Kidney (tissue), 14 donors: Measurements from ENCODE around the gene RHEX. TPM values are rescaled to one million over a fixed set of nuclear protein-coding genes. Genes with fewer than 3 reads are reported as not detected.

Experiments used
- DNase-seq, 5 donors: peaks; one replicate each; pipeline ENCODE4 v3.0.0-alpha.2; 2013 to 2020
- FAIRE-seq: peaks from 2 replicates; lab custom pipeline; 2012; peaks lifted over from hg19 to GRCh38; lab: Jason Lieb, UNC
- H3K27ac ChIP-seq, 2 donors: one replicate each; pipeline ENCODE4 v1.7.0; 2013; ENCODE audit warnings: low read depth in 2 of 2, low read length in 2 of 2, inconsistent platforms in 1 of 2
- H3K27me3 ChIP-seq: one replicate; pipeline ENCODE4 v1.7.1; 2013; ENCODE audit warnings: low read length, inconsistent platforms; ENCODE audit not compliant: control insufficient read depth, insufficient read depth
- H3K36me3 ChIP-seq, 3 donors: one replicate each; pipeline versions ENCODE4 v1.7.0 to v1.7.1; 2013; ENCODE audit warnings: low read length in 3 of 3, control low read depth in 1 of 3, inconsistent platforms in 1 of 3; ENCODE audit not compliant: insufficient read depth in 3 of 3, control insufficient read depth in 2 of 3
- H3K4me1 ChIP-seq, 3 donors: one replicate each; pipeline versions ENCODE4 v1.7.0 to v1.7.1; 2013; ENCODE audit warnings: low read length in 3 of 3, inconsistent platforms in 1 of 3, low read depth in 1 of 3; ENCODE audit not compliant: control insufficient read depth in 2 of 3, insufficient read depth in 2 of 3
- H3K4me3 ChIP-seq, 3 donors: one replicate each; pipeline versions ENCODE4 v1.7.0 to v1.8.1; 2013; ENCODE audit warnings: low read length in 3 of 3, control low read depth in 1 of 3, inconsistent platforms in 1 of 3
- H3K9ac ChIP-seq, 3 donors: one replicate each; pipeline versions ENCODE4 v1.7.0 to v1.7.1; 2013; ENCODE audit warnings: low read length in 3 of 3, control low read depth in 1 of 3, inconsistent platforms in 1 of 3
- H3K9me3 ChIP-seq, 3 donors: one replicate each; pipeline versions ENCODE4 v1.7.0 to v1.7.1; 2013; ENCODE audit warnings: low read length in 3 of 3, control low read depth in 1 of 3, inconsistent platforms in 1 of 3; ENCODE audit not compliant: control insufficient read depth in 2 of 3, insufficient read depth in 1 of 3
- intact Hi-C: fragments of 100-400 bp; cut with DNase I; formaldehyde crosslinking; loops from one replicate; pipeline ENCODE4 v1.11.1; 2022
- polyA plus RNA-seq: library from polyadenylated mRNA; stranded (reverse); fragments of 350-450 nt; fragmentation: Illumina TruSeq; extraction: RNeasy Lipid Tissue Mini Kit (QIAGEN cat#74804); gene quantifications from one replicate; pipeline ENCODE4 v1.2.3, GENCODE V29; 2014; ENCODE audit warnings: low read depth, low replicate concordance; ENCODE audit not compliant: insufficient read depth
- total RNA-seq: library from RNA; stranded (reverse); fragmentation: NEBNext Ultra II Directional; extraction: Animal tissue kit (Norgen Biotek cat#: 25700); gene quantifications from one replicate; pipeline ENCODE4 v1.2.1, GENCODE V29; 2021
- TF ChIP-seq, protein P1 (sequence below): IDR thresholded peaks from 3 replicates; pipeline ENCODE4 v1.5.1; 2012; ENCODE audit warnings: mild to moderate bottlenecking, moderate library complexity, borderline replicate concordance; ENCODE audit not compliant: insufficient read depth; ENCODE audit errors: extremely low read depth
- donor health status: control.
- donor health status: control.
- donor health status: control.
- donor health status: control.
- donor health status: control.
- donor health status: DM: yes; HTN: yes; CAD: no.
- donor health status: Normal renal cell carcinoma (clear cell type).

Gene RHEX
- total and polyA plus RNA-seq, 2 donors from 2014 or later, result 10.2 to 39.5 TPM

DNA sequence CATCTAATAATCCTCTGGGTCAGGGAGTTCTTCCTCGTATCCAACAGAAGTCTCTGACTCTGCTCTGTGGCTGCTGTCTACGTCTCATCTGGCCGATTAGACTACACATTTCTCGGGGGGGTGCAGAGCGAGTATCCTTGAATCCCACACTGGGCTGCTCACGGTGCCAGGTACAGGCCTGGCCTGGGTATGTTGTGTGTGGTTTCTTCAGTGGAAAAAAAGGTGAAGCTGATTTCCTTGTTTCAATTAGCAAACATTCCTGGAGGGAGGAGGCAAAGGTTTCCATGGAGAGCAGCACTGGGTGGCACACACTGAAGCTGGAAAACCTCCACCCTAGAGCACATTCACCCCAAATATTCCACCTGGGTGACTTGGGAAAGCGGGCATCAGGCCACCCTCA is 47.7 kb upstream of the RHEX start:
- Histone ChIP-seq H3K4me1 (peaks cover 0 to 3% (median 0%) of the 10 kb centered on the region in 3 donors), H3K27me3 (no peaks in the 10 kb centered on the region), H3K27ac (no peak overlapping the region), H3K4me3 (no peak overlapping the region), H3K36me3 (no peaks in the 10 kb centered on the region), H3K9ac (no peak overlapping the region), H3K9me3 (no peaks in the 10 kb centered on the region)
- FAIRE-seq, result no peak
- intact Hi-C loops, result no loop called here
- TF ChIP-seq, protein P1, sequence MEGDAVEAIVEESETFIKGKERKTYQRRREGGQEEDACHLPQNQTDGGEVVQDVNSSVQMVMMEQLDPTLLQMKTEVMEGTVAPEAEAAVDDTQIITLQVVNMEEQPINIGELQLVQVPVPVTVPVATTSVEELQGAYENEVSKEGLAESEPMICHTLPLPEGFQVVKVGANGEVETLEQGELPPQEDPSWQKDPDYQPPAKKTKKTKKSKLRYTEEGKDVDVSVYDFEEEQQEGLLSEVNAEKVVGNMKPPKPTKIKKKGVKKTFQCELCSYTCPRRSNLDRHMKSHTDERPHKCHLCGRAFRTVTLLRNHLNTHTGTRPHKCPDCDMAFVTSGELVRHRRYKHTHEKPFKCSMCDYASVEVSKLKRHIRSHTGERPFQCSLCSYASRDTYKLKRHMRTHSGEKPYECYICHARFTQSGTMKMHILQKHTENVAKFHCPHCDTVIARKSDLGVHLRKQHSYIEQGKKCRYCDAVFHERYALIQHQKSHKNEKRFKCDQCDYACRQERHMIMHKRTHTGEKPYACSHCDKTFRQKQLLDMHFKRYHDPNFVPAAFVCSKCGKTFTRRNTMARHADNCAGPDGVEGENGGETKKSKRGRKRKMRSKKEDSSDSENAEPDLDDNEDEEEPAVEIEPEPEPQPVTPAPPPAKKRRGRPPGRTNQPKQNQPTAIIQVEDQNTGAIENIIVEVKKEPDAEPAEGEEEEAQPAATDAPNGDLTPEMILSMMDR, result no peak
- DNase-seq, result no peak

DNA sequence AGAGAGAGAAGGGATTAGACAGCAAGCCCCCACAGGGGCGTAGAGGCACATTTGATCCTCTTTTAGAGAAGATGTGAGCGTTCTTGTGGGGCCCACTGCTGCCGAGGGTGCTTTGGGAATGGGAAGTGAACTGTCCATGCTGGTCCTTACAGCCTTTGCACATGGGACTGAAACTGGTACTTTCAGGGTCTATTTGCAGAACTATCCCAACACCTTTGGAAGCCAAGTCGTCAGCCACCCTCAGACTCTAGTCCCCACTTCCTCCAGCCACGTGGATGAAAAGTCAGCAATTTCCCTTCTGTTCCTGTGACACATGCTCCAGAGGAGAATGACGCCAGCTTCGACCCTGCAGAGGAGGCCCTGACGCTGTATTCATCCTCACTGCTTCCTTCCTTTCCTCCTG is 47.2 kb upstream of the RHEX start:
- Histone ChIP-seq H3K4me1 (peaks cover 0 to 3% (median 0%) of the 10 kb centered on the region in 3 donors), H3K27ac (no peak overlapping the region), H3K27me3 (no peaks in the 10 kb centered on the region), H3K36me3 (no peaks in the 10 kb centered on the region), H3K4me3 (no peak overlapping the region), H3K9me3 (no peaks in the 10 kb centered on the region), H3K9ac (no peak overlapping the region)
- intact Hi-C loops, result no loop called here
- TF ChIP-seq, protein P1, result no peak
- FAIRE-seq, result no peak
- no peak for DNase-seq

DNA sequence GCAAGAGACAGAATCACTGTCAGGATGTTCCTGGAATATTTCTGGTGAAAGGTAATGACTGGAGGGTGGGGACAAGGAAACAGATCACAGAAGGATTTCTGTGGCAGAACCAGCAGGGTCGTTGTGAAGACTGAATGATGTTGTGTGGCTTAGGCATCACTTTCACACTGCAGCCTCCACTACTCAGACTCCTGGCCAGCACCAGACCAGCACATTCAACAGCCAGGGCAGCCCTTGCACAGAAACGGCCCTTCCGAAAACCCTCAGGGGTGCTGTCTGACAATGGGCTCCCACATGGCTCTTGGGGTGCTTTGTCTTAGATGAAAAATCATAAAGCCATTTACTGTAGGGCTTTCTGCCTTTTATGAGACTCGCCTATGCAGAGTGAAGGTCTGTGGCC is 46.0 kb upstream of the RHEX start:
- H3K4me3 ChIP-seq, result no peak overlapping the region
- no peak overlapping the region for H3K9ac ChIP-seq
- H3K4me1 ChIP-seq, result peaks cover 0 to 3% (median 0%) of the 10 kb centered on the region in 3 donors
- FAIRE-seq, result no peak
- TF ChIP-seq, protein P1, result no peak
- intact Hi-C loops, result no loop called here
- H3K36me3 ChIP-seq, result no peaks in the 10 kb centered on the region
- no peak for DNase-seq
- no peak overlapping the region for H3K27ac ChIP-seq
- no peaks in the 10 kb centered on the region for H3K9me3 ChIP-seq
- H3K27me3 ChIP-seq, result no peaks in the 10 kb centered on the region

DNA sequence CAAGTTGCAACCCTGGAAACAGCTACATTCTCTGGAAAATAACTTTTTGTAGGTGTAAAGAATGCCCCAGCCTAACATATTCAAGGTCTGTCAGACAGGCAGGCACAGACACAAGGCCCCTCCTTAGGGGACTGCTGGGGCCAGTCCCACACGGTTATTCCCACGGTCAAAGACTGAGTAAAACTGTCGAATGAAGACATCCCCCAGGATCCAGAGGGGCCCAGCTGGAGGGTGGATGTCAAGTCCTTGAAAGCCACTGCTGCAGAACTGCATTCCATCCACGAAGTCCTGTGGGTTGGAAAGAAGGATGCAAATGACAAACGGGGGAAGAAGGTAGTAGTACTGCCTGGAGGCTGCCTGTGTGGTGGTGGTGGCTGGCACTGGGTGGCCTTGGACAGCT is 42.9 kb upstream of the RHEX start:
- intact Hi-C loops, result no loop called here
- Histone ChIP-seq H3K36me3 (no peaks in the 10 kb centered on the region), H3K27me3 (no peaks in the 10 kb centered on the region), H3K9me3 (no peaks in the 10 kb centered on the region), H3K4me1 (no peaks in the 10 kb centered on the region), H3K4me3 (no peak overlapping the region), H3K27ac (no peak overlapping the region), H3K9ac (no peak overlapping the region)
- no peak for FAIRE-seq
- TF ChIP-seq, protein P1, result no peak
- DNase-seq, result peak in 1 of 5 donors; percentile 36
